HG03175 (cell line): ENCODE measurements around the gene NOP14.
A peak's percentile ranks its signal among the peaks of the same experiment; 100 is the strongest.
"Not testable (repeated sequence)": the region's sequence is repeated elsewhere in the genome, so short reads cannot be mapped to it uniquely, and the experiment has no call there.

ENCODE experiments used
- ATAC-seq: cut with Tn5 transposase; IDR thresholded peaks from one replicate; pipeline ENCODE4 v1.9.1; 2021; ENCODE audit warnings: mild to moderate bottlenecking, moderate library complexity; ENCODE audit not compliant: unreplicated experiment

NOP14 gene

GRCh38 chr4:2918300-2918699, 44.9 kb downstream of the NOP14 start:
- ATAC-seq: not testable (repeated sequence)

GRCh38 chr4:2916696-2917095, 46.5 kb downstream of the NOP14 start:
- not testable (repeated sequence) for ATAC-seq

- no peak for ATAC-seq
These were observed 47.4 kb downstream of the NOP14 start for GRCh38 chr4:2915789-2916188.

- ATAC-seq: peak; percentile 47
These were observed 48.7 kb downstream of the NOP14 start for GRCh38 chr4:2914256-2915126.

- ATAC-seq: no peak
These were observed 50.0 kb downstream of the NOP14 start for GRCh38 chr4:2913168-2913567.

GRCh38 chr4:2911868-2912267, 51.3 kb downstream of the NOP14 start:
- ATAC-seq: no peak

- no peak for ATAC-seq
These were observed 52.8 kb downstream of the NOP14 start for GRCh38 chr4:2910409-2910808.

- ATAC-seq: no peak
These were observed 53.6 kb downstream of the NOP14 start for GRCh38 chr4:2909583-2909982.

GRCh38 chr4:2908686-2909085, 54.5 kb downstream of the NOP14 start:
- no peak for ATAC-seq

- no peak for ATAC-seq
These were observed 55.4 kb downstream of the NOP14 start for GRCh38 chr4:2907706-2908293.

GRCh38 chr4:2907226-2907625, 56.0 kb downstream of the NOP14 start:
- ATAC-seq: no peak

- no peak for ATAC-seq
These were observed 57.0 kb downstream of the NOP14 start for GRCh38 chr4:2906218-2906617.

GRCh38 chr4:2905544-2905943, 57.7 kb downstream of the NOP14 start:
- ATAC-seq: no peak

GRCh38 chr4:2902126-2902525, 61.1 kb downstream of the NOP14 start:
- no peak for ATAC-seq

GRCh38 chr4:2901186-2901585, 62.0 kb downstream of the NOP14 start:
- no peak for ATAC-seq

GRCh38 chr4:2900741-2901140, 62.5 kb downstream of the NOP14 start:
- ATAC-seq: no peak

GRCh38 chr4:2898001-2898400, 65.2 kb downstream of the NOP14 start:
- ATAC-seq: no peak

- ATAC-seq: no peak
These were observed 69.4 kb downstream of the NOP14 start for GRCh38 chr4:2893772-2894171.

GRCh38 chr4:2891294-2891693, 71.9 kb downstream of the NOP14 start:
- ATAC-seq: no peak

GRCh38 chr4:2888886-2889285, 74.3 kb downstream of the NOP14 start:
- no peak for ATAC-seq
